Measurements from ENCODE around the gene PHF11. TPM values are rescaled to one million over a fixed set of nuclear protein-coding genes. Genes with fewer than 3 reads are reported as not detected.

PHF11 gene
- total RNA-seq, 1 donor: 12.4 TPM

GRCh38 chr13:49497272-49497671 is 1.5 kb downstream of the PHF11 start:
- no peak for DNase-seq (ENCODE audit: low read depth in 2 of 3, low spot score in 2 of 3)

- DNase-seq (ENCODE audit: low read depth in 2 of 3, low spot score in 2 of 3): no peak
These were observed 2.5 kb downstream of the PHF11 start for GRCh38 chr13:49498206-49498605.

- no peak for DNase-seq (ENCODE audit: low read depth in 2 of 3, low spot score in 2 of 3)
These were observed 4.3 kb downstream of the PHF11 start for GRCh38 chr13:49499889-49500660.

- no peak for DNase-seq (ENCODE audit: low read depth in 2 of 3, low spot score in 2 of 3)
These were observed 7.2 kb downstream of the PHF11 start for GRCh38 chr13:49502954-49503353.

GRCh38 chr13:49503951-49504350 is 8.2 kb downstream of the PHF11 start:
- DNase-seq (ENCODE audit: low read depth in 2 of 3, low spot score in 2 of 3): no peak

- no peak for DNase-seq (ENCODE audit: low read depth in 2 of 3, low spot score in 2 of 3)
These were observed 16.8 kb downstream of the PHF11 start for GRCh38 chr13:49512578-49512977.

- DNase-seq (ENCODE audit: low read depth in 2 of 3, low spot score in 2 of 3): no peak
These were observed 20.7 kb downstream of the PHF11 start for GRCh38 chr13:49516467-49516866.

GRCh38 chr13:49517461-49517860 is 21.7 kb downstream of the PHF11 start:
- DNase-seq (ENCODE audit: low read depth in 2 of 3, low spot score in 2 of 3): peak in 1 of 3 donors; percentile 25

- no peak for DNase-seq (ENCODE audit: low read depth in 2 of 3, low spot score in 2 of 3)
These were observed 25.5 kb downstream of the PHF11 start for GRCh38 chr13:49521224-49521623.

- DNase-seq (ENCODE audit: low read depth in 2 of 3, low spot score in 2 of 3): no peak
These were observed 29.2 kb downstream of the PHF11 start for GRCh38 chr13:49524740-49525501.

GRCh38 chr13:49527123-49527522 is 31.4 kb downstream of the PHF11 start:
- DNase-seq (ENCODE audit: low read depth in 2 of 3, low spot score in 2 of 3): no peak

- DNase-seq (ENCODE audit: low read depth in 2 of 3, low spot score in 2 of 3): no peak
These were observed 32.4 kb downstream of the PHF11 start for GRCh38 chr13:49528161-49528560.

- DNase-seq (ENCODE audit: low read depth in 2 of 3, low spot score in 2 of 3): peak in 2 of 3 donors; percentile 69 to 87
These were observed 34.7 kb downstream of the PHF11 start for GRCh38 chr13:49530457-49530856.

- DNase-seq (ENCODE audit: low read depth in 2 of 3, low spot score in 2 of 3): no peak
These were observed 36.8 kb downstream of the PHF11 start for GRCh38 chr13:49532593-49532992.

GRCh38 chr13:49533011-49533410 is 37.3 kb downstream of the PHF11 start:
- no peak for DNase-seq (ENCODE audit: low read depth in 2 of 3, low spot score in 2 of 3)

GRCh38 chr13:49533591-49534269 is 38.0 kb downstream of the PHF11 start:
- DNase-seq (ENCODE audit: low read depth in 2 of 3, low spot score in 2 of 3): peak in 2 of 3 donors; percentile 61 to 62

- DNase-seq (ENCODE audit: low read depth in 2 of 3, low spot score in 2 of 3): no peak
These were observed 40.6 kb downstream of the PHF11 start for GRCh38 chr13:49536144-49536873.

GRCh38 chr13:49538404-49538803 is 42.7 kb downstream of the PHF11 start:
- no peak for DNase-seq (ENCODE audit: low read depth in 2 of 3, low spot score in 2 of 3)

- DNase-seq (ENCODE audit: low read depth in 2 of 3, low spot score in 2 of 3): no peak
These were observed 43.6 kb downstream of the PHF11 start for GRCh38 chr13:49539313-49539712.

GRCh38 chr13:49539746-49540145 is 44.0 kb downstream of the PHF11 start:
- no peak for DNase-seq (ENCODE audit: low read depth in 2 of 3, low spot score in 2 of 3)

GRCh38 chr13:49540552-49540951 is 44.8 kb downstream of the PHF11 start:
- DNase-seq (ENCODE audit: low read depth in 2 of 3, low spot score in 2 of 3): peak in 1 of 3 donors; percentile 15
